HG03354 (cell line): ENCODE results near the gene BCAS3.

Experiments used
- ATAC-seq: cut with Tn5 transposase; IDR thresholded peaks from one replicate; pipeline ENCODE4 v1.9.1; 2021; ENCODE audit warnings: mild to moderate bottlenecking; ENCODE audit not compliant: unreplicated experiment, poor library complexity, severe bottlenecking

The BCAS3 gene

GRCh38 chr17:61309362-61310256 is 632.0 kb downstream of the BCAS3 start:
- no peak for ATAC-seq

GRCh38 chr17:61310590-61310989 is 632.9 kb downstream of the BCAS3 start:
- ATAC-seq = no peak

- ATAC-seq = no peak
Observed at GRCh38 chr17:61312406-61313295, 635.0 kb downstream of the BCAS3 start.

GRCh38 chr17:61313461-61314326 is 636.0 kb downstream of the BCAS3 start:
- no peak for ATAC-seq

- ATAC-seq = no peak
Observed at GRCh38 chr17:61314368-61315078, 636.9 kb downstream of the BCAS3 start.

- ATAC-seq = no peak
Observed at GRCh38 chr17:61316633-61317032, 639.0 kb downstream of the BCAS3 start.

GRCh38 chr17:61317779-61318178 is 640.1 kb downstream of the BCAS3 start:
- no peak for ATAC-seq

GRCh38 chr17:61318684-61319098 is 641.0 kb downstream of the BCAS3 start:
- no peak for ATAC-seq

GRCh38 chr17:61321344-61321743 is 643.7 kb downstream of the BCAS3 start:
- no peak for ATAC-seq

GRCh38 chr17:61322325-61323002 is 644.8 kb downstream of the BCAS3 start:
- no peak for ATAC-seq

GRCh38 chr17:61323003-61323908 is 645.6 kb downstream of the BCAS3 start:
- no peak for ATAC-seq

GRCh38 chr17:61323909-61324868 is 646.5 kb downstream of the BCAS3 start:
- no peak for ATAC-seq

- ATAC-seq = no peak
Observed at GRCh38 chr17:61324950-61325349, 647.3 kb downstream of the BCAS3 start.

GRCh38 chr17:61325382-61326073 is 647.9 kb downstream of the BCAS3 start:
- ATAC-seq = no peak

- no peak for ATAC-seq
Observed at GRCh38 chr17:61326330-61326729, 648.7 kb downstream of the BCAS3 start.

GRCh38 chr17:61328351-61328750 is 650.7 kb downstream of the BCAS3 start:
- no peak for ATAC-seq
